B cell (primary cell): ENCODE measurements around the gene TAPBP. TPM values are rescaled to one million over a fixed set of nuclear protein-coding genes. Genes with fewer than 3 reads are reported as not detected.
A peak's percentile ranks its signal among the peaks of the same experiment; 100 is the strongest.

ENCODE experiments used
- ATAC-seq: fragments of 200-7000 bp; cut with Tn5 transposase; one replicate; pipeline ENCODE4 v1.10.0; 2021; ENCODE audit warnings: low read depth, mild to moderate bottlenecking, moderate number of reproducible peaks, moderate library complexity
- CTCF ChIA-PET: fragments of 350-600 bp; sonication (Branson Sonifier 250); formaldehyde crosslinking; loops from one replicate; lab custom pipeline; 2021; ENCODE audit warnings: antibody characterized with exemption, inconsistent platforms; lab: Charles Lee
- POLR2A ChIA-PET: fragments of 350-600 bp; sonication (Branson Sonifier 250); formaldehyde crosslinking; loops from one replicate; lab custom pipeline; 2021; ENCODE audit warnings: antibody characterized with exemption; lab: Charles Lee
- DNase-seq: peaks from one replicate; pipeline ENCODE4 v3.0.0; 2013
- H2AFZ ChIP-seq: 2 replicates; pipeline ENCODE4 v1.6.1; 2012; ENCODE audit warnings: mild to moderate bottlenecking, low read depth, low read length; ENCODE audit not compliant: insufficient read depth, poor library complexity, severe bottlenecking
- H3K27ac ChIP-seq, 2 donors: 1 replicate in 1 of 2; 2 replicates in 1 of 2; pipeline ENCODE4 v1.5.1; 2012 to 2013; ENCODE audit warnings: low read length in 2 of 2, mild to moderate bottlenecking in 2 of 2, moderate library complexity in 1 of 2
- H3K27me3 ChIP-seq, 4 experiments: fragments of 200-600 bp in 1 of 4; sonication (generic) in 1 of 4; replicated peaks in 1 of 4; 1 replicate in 2 of 4; 2 replicates in 2 of 4; pipeline versions ENCODE4 v1.6.1 to v1.7.0; 2013 to 2016; ENCODE audit warnings: low read length in 3 of 4, mild to moderate bottlenecking in 2 of 4, mixed read lengths in 1 of 4, moderate library complexity in 1 of 4; ENCODE audit not compliant: insufficient read depth in 4 of 4, control insufficient read depth in 3 of 4; ENCODE audit errors: control extremely low read depth in 1 of 4
- H3K36me3 ChIP-seq, 2 experiments: replicated peaks in 1 of 2; 1 replicate in 1 of 2; 2 replicates in 1 of 2; pipeline versions ENCODE4 v1.6.1 to v1.7.1; 2013; ENCODE audit warnings: low read length in 1 of 2; ENCODE audit not compliant: insufficient read depth in 2 of 2, control insufficient read depth in 1 of 2; ENCODE audit errors: control extremely low read depth in 1 of 2, extremely low read depth in 1 of 2
- H3K4me1 ChIP-seq, 2 donors: fragments of 200-600 bp in 1 of 2; sonication (generic) in 1 of 2; 1 replicate in 1 of 2; 2 replicates in 1 of 2; pipeline versions ENCODE4 v1.5.1 to v1.6.1; 2013 to 2017; ENCODE audit warnings: low read length in 2 of 2; ENCODE audit not compliant: control insufficient read depth in 2 of 2, insufficient read depth in 2 of 2
- H3K4me2 ChIP-seq: replicated peaks from 2 replicates; pipeline ENCODE3; 2012; ENCODE audit warnings: mild to moderate bottlenecking, low read depth, low read length; ENCODE audit not compliant: poor library complexity, severe bottlenecking
- H3K4me3 ChIP-seq, 5 experiments: fragments of 200-600 bp in 1 of 5; sonication (generic) in 1 of 5; 1 replicate in 3 of 5; 2 replicates in 2 of 5; pipeline versions ENCODE4 v1.5.1 to v1.7.0; 2011 to 2016; ENCODE audit warnings: low read length in 4 of 5, mild to moderate bottlenecking in 4 of 5, low read depth in 2 of 5, control low read depth in 1 of 5, moderate library complexity in 1 of 5; ENCODE audit not compliant: insufficient read depth in 1 of 5; ENCODE audit errors: control extremely low read depth in 1 of 5, extremely low read depth in 1 of 5
- H3K79me2 ChIP-seq: fragments of 200-600 bp; sonication (generic); one replicate; pipeline ENCODE4 v1.6.0; 2016; ENCODE audit warnings: low read length; ENCODE audit not compliant: control insufficient read depth, insufficient read depth
- H3K9ac ChIP-seq: fragments of 200-600 bp; sonication (generic); 2 replicates; pipeline ENCODE4 v1.6.1; 2017; ENCODE audit warnings: mild to moderate bottlenecking, low read length, moderate library complexity
- H3K9me3 ChIP-seq, 3 donors: one replicate each; pipeline versions ENCODE4 v1.6.1 to v1.7.1; 2013; ENCODE audit warnings: low read length in 2 of 3; ENCODE audit not compliant: control insufficient read depth in 2 of 3, insufficient read depth in 1 of 3; ENCODE audit errors: control extremely low read depth in 1 of 3
- H4K20me1 ChIP-seq: 2 replicates; pipeline ENCODE4 v1.6.0; 2012; ENCODE audit warnings: mild to moderate bottlenecking, low read length; ENCODE audit not compliant: insufficient read depth, control insufficient read depth, poor library complexity, severe bottlenecking
- H3K27ac Mint-ChIP-seq: one replicate; pipeline ENCODE4 v1.8.0; 2021; ENCODE audit warnings: mixed read lengths
- H3K27me3 Mint-ChIP-seq: one replicate; pipeline ENCODE4 v1.8.0; 2021; ENCODE audit warnings: mixed read lengths
- H3K4me1 Mint-ChIP-seq: one replicate; pipeline ENCODE4 v1.8.0; 2021; ENCODE audit warnings: mixed read lengths
- H3K4me3 Mint-ChIP-seq: one replicate; pipeline ENCODE4 v1.8.0; 2021; ENCODE audit warnings: mixed read lengths
- H3K9me3 Mint-ChIP-seq: one replicate; pipeline ENCODE4 v1.8.0; 2022; ENCODE audit warnings: mixed read lengths; ENCODE audit not compliant: insufficient read depth
- CTCF ChIP-seq: fragments of 200-600 bp; IDR thresholded peaks from one replicate; pipeline ENCODE4 v1.8.0; 2022; ENCODE audit warnings: antibody characterized with exemption, mild to moderate bottlenecking
- EZH2 ChIP-seq: IDR thresholded peaks from 2 replicates; pipeline ENCODE4 v1.6.1; 2012; ENCODE audit warnings: borderline replicate concordance, low read depth, mild to moderate bottlenecking, moderate library complexity, low read length; ENCODE audit not compliant: insufficient read depth, poor library complexity, severe bottlenecking
- WGBS: methylation state at CpG from one replicate; pipeline ENCODE4 v1.1.5; 2013; ENCODE audit warnings: missing lambda C conversion rate; ENCODE audit not compliant: insufficient coverage; 5-methylcytosine and 5-hydroxymethylcytosine counted together
- intact Hi-C: fragments of 100-400 bp; cut with micrococcal nuclease; formaldehyde crosslinking; loops from one replicate; pipeline ENCODE4 v1.10.0; 2022
- polyA plus RNA-seq: library from polyadenylated mRNA; depleted of rRNA; stranded (reverse); fragments of >200 nt; gene quantifications from 2 replicates; pipeline ENCODE4 v1.2.3, GENCODE V29; 2012
- total RNA-seq, 2 donors: library from RNA; stranded (reverse); fragments of 120-200 nt in 1 of 2; gene quantifications; 1 replicate in 1 of 2; 2 replicates in 1 of 2; pipeline versions ENCODE4 v1.2.3 to v1.2.4, GENCODE V29; 2013 to 2022

The TAPBP gene
- total and polyA plus RNA-seq, 2 donors (not counting 1 experiment from before 2014, with no cell fraction given) = 302 to 310 TPM

- no peak for DNase-seq
- H3K9me3 ChIP-seq = no peaks in the 10 kb centered on the region
- peaks cover 47% of the 10 kb centered on the region for H4K20me1 ChIP-seq
- ChIA-PET POLR2A (interaction anchor here (0.6 to 2.3 kb wide), 24 partner anchors 10 to 1108 kb away, joined by 3 to 29 read pairs (median 5); partner anchors contain the start of genes B3GALT4, BAK1, PHF1 and RGL2), CTCF (interaction anchor here (1.0 to 5.3 kb wide), 11 partner anchors 14 to 1825 kb away, joined by 3 to 50 read pairs (median 6); partner anchors contain the start of genes B3GALT4, CUTA, RGL2 and RPS18)
- H3K9me3 Mint-ChIP-seq = no peaks in the 10 kb centered on the region
- peak overlapping the region; percentile 84 for H3K4me2 ChIP-seq
- peaks cover 3 to 47% of the 10 kb centered on the region in 2 experiments for H3K36me3 ChIP-seq
- peak; percentile 0 for ATAC-seq
- H3K9ac ChIP-seq = peak overlapping the region; percentile 95
- no peak for TF ChIP-seq EZH2
- TF ChIP-seq CTCF = no peak
- H3K4me3 Mint-ChIP-seq = peak overlapping the region; percentile 100
- peak overlapping the region in 4 of 5 experiments; percentile 82 to 99 (median 89) for H3K4me3 ChIP-seq
- no peaks in the 10 kb centered on the region for H3K27me3 Mint-ChIP-seq
- H2AFZ ChIP-seq = no peak overlapping the region
- H3K79me2 ChIP-seq = peaks cover 90% of the 10 kb centered on the region
- peaks cover 68 to 79% of the 10 kb centered on the region in 2 donors for H3K4me1 ChIP-seq
- 0% methylated on average over 4 of the region's 27 CpGs for WGBS
- no peaks in the 10 kb centered on the region for H3K27me3 ChIP-seq
- peaks cover 82% of the 10 kb centered on the region for H3K4me1 Mint-ChIP-seq
- H3K27ac Mint-ChIP-seq = peak overlapping the region; percentile 99
- peak overlapping the region; percentile 51 to 100 for H3K27ac ChIP-seq
- intact Hi-C loops = no loop called here
These were observed 3.5 kb upstream of the TAPBP start for GRCh38 chr6:33317419-33317668.

DNA sequence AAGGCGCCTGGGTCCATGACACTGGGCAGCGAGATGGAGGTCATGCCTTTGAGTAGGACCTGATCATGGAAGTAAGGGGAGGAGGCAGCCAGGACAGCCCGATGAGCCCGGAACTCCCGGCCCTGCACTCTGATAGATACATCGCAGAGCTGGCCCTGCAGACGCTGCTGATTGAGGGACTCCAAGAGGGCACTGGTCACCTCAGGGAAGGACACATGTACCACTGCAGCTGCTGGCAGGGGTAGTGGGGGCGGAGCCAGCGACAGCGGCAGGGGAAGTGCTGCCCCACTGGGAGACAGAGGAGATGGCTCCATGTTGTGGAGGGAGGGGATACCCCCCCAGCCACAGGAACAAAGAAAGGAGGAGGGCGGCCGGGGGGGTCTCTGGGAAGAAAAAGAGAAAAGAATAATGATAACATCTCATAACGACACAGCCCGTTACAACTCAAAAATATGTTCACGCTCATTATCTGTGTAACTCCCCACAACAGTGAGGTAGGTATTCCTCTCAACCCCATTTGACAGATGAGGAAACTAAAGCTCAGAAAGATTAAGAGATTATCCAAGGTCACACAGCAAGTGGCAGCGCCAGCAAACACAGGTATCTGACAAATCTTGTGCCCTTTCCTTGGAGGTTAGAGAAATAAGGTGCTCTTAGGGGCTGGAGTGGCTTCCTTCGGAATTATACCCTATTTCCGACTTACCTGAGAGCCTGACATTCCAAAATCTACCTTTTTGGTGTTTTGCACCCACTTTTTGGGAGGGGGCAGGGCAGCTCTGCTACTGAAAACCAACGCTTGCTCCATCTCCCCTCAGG, 2.9 kb upstream of the TAPBP start:
- H3K4me3 ChIP-seq = peak overlapping the region in 4 of 5 experiments; percentile 82 to 99 (median 89)
- H3K9ac ChIP-seq = peak overlapping the region; percentile 95

More for the DNA sequence above, 2.9 kb upstream of the TAPBP start:
- Mint-ChIP-seq H3K4me1 (peaks cover 82% of the 10 kb centered on the region), H3K4me3 (peak overlapping the region; percentile 100), H3K9me3 (no peaks in the 10 kb centered on the region), H3K27ac (peak overlapping the region; percentile 99), H3K27me3 (no peaks in the 10 kb centered on the region)
- no peak overlapping the region for H2AFZ ChIP-seq
- H3K79me2 ChIP-seq = peaks cover 90% of the 10 kb centered on the region
- TF ChIP-seq CTCF (no peak), EZH2 (no peak)
- ATAC-seq = no peak
- ChIA-PET CTCF (interaction anchor here (0.5 to 5.3 kb wide), 9 partner anchors 15 to 1824 kb away, joined by 3 to 50 read pairs (median 5); partner anchors contain the start of genes B3GALT4 and CUTA), POLR2A (interaction anchor here (0.6 to 2.3 kb wide), 17 partner anchors 11 to 348 kb away, joined by 3 to 29 read pairs (median 5); partner anchors contain the start of genes B3GALT4, BAK1, PHF1 and RGL2)
- H4K20me1 ChIP-seq = peaks cover 52% of the 10 kb centered on the region
- H3K4me2 ChIP-seq = peak overlapping the region; percentile 65
- H3K4me1 ChIP-seq = peaks cover 72 to 79% of the 10 kb centered on the region in 2 donors
- 85% methylated on average over 9 of the region's 19 CpGs for WGBS
- peaks cover 3 to 52% of the 10 kb centered on the region in 2 experiments for H3K36me3 ChIP-seq
- intact Hi-C loops = no loop called here
- no peaks in the 10 kb centered on the region for H3K9me3 ChIP-seq
- no peak for DNase-seq
- H3K27ac ChIP-seq = peak overlapping the region; percentile 51 to 100
- no peaks in the 10 kb centered on the region for H3K27me3 ChIP-seq
